NCI-H2196 (cell line): ENCODE results near the gene S1PR3.

Experiments
- DNase-seq: peaks from one replicate; lab custom pipeline; 2025; ENCODE audit not compliant: unreplicated experiment; lab: John Stamatoyannopoulos, UW

The S1PR3 gene

DNA sequence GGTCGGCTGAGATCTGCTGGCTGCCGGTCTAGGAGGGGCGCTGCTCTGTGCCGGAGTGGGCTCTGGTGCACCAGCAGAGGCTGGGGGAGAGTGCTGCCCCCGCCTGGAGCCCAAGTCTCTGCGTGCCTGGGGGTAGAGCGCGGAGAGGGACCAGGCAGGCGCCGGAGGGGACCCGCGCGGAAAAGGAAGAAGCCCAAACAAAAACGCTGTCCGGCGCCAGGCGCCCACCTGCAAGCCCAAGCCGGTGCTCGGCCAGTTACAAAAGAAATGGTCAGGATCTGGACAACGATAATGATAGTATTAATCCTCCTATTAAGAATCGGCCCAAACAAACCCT lies 571 bp upstream of the S1PR3 start:
- DNase-seq = no peak

DNA sequence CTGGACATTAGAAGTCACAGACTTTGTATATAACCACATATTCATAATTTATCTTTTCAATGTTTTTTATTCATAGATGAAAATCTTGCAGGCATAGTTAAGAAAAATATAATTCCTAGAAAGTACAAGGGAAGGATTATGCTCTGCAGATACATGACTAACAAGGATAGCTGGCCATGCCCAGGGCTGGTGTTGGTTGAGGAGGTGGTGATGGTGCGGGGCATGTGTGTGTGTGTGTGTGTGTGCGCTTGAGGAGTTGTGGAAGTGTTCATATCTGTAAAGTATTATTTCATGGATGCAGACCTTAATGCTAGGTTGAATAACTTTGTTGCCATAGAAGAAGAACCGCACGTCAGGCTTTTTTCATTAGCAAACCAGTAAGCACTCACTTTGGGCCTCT lies 1.3 kb downstream of the S1PR3 start:
- no peak for DNase-seq

DNA sequence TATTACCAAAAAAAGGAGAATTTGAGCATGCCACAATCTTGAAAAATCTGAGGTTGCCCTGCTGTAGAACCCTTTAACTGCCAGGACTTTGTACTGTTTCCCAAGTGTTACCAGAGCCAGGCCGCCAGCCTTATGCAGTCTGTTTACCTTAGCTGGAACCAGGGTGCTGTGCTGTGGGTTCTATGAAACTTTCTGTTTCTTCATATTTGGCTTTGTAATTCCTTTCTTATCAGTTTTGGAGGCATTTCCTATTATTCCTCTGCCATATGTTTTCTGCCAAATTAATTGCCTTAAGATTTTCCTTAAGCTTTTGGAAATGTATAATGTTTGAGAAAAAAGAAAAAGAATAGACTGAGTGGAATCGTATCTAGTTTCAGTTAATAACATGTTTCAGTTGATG lies 2.1 kb downstream of the S1PR3 start:
- DNase-seq = no peak

DNA sequence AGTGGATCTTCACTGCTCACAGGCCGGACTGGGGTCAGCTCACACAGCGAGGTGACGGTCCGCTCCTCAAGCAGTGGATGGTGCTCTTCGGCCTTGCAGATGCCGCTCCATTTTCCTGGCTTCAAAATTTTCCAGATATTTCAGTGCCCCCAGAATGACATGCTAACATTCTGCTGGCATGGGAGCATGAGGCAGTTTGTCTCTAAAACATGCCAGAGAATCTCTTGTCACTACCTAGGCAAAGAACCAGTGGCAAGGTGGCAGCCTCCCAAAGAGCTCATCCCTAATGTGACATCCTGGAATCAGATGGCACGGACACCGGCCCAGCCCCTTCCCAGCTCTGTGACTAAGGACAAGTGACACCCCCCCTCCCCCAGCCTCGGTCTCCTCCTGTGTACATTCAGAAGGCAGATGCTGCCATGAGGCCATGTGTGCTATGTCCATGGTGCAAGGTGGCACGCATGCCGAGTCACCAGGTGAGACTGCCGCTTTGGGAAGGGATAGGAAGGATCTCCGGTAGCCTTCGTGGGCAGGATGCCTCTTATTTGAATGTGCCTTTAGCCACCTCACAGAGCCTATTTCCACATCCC lies 2.7 kb downstream of the S1PR3 start:
- no peak for DNase-seq

DNA sequence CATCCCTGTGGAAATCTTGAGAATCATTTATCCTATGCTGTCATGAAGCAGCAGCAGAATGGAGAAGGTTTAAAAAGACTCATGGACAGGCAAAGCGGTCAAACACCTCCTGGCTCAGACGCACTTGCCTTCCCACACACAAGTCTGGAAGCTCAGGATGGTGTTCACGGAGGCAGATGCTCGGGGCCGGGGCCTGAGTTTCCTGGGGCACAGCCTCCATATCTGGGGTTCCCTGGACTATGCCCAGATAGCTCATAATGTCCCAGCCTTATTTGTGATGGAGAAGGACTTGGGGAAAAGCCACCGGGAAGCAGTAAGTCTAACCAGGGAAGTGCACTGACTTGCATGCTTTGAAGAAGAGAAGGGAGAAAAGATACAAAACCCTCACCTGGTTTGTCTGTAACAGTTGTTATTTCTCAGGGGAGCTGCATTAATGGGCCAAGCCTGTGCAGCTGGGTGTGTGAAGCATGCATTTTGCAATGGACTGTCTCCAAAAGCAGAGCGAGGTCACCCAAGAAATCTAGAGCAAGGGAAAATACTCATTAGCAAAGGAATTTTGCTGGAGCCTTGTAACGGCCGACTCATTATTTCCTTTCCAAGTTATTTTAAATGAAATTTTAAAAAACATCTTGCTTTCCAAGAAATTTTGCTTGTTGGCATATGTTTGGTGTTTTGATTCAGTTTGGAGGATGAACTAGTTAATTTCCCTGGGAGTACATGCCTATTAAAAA lies 3.4 kb downstream of the S1PR3 start:
- no peak for DNase-seq

DNA sequence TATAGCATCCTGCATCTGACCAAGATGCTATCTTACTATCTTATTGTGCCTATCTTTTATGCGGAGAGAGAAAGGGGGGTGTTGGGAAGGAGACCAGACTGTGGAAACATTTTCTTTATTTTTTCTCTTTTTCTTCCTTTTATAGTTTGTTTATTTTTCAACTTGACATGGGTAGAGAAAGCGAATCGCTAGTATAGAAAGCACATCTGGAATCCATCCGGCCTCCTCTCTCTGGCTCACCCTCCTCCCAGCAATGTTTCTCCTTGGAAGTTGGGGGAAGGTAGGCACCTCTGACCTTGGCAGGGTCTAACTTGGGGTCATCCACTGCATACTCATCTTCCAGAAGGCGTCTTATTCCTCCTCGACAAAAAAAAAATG lies 3.9 kb downstream of the S1PR3 start:
- no peak for DNase-seq

DNA sequence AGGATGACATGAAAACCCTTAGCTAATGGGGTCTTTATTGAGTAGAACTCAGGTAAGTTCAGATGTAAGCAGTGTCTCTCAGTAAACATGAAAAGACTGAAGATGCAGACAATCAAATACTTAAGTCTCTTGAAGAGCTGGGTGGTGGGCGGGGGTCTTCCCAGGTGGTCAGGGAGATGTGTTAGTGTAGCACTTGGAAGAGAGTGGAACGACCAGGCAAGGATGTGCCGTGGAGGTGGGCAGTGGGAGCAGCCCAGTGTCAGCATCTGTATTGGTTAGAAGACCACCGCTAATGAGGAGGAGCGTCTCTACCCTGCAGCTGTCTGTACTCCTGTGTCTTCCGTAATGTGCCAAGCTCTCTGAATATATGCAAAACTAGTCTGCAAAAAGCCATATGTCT lies 4.4 kb downstream of the S1PR3 start:
- DNase-seq = no peak

DNA sequence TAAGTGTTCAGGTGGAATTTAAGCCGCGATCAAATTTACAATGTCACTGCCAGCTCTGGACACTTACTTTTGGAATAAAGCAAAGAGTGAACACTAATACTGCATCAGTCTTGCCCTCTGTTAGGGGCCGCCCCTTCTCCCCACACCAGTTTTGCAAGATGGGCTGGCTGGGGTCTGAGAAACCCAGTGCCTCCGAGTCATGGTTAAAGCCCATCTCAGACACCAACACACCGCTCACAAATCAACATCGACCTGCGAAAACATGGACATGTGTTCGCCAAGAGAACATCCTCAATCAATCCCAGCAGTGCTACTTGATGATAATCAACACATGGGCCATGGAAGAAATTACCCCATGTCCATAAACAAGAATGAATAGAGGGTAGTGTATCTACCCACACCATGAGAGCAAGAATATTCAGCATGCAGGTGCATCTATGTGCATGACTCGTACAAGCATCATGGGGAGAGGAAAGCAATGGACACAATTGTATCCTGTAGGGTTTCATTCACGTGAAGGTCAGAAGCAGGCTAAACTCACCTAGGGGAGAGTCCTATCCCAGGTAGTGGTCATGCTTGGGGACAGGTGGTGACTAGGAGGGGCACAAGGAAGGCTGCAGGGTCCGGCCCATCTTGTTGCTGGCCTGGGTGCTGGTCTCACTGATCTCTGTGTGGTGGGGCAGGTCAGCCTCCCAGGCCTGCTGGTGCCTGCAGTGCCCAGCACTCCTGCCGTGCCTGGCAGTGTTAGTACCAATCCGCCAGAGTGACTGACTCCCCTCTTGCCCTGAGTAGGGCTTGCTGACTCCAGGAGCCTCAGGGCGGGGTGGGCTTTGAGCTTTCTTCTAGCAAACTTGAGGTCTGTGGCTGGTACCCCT lies 5.0 kb downstream of the S1PR3 start:
- DNase-seq = no peak

DNA sequence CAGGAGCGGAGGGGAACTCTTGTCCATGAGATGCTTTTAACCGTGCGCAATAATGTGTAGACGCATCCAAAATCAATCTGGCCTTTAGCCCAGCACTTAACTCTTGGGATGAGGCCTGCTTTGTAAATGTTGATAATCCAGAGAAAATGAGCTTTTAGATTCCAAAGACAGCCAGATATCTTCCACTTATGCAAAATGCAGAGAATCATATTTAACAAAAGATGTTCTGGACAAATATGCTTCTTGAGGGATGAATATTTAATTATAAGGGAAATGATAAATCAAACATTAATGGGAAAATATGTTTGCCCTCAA lies 5.6 kb downstream of the S1PR3 start:
- DNase-seq = no peak

DNA sequence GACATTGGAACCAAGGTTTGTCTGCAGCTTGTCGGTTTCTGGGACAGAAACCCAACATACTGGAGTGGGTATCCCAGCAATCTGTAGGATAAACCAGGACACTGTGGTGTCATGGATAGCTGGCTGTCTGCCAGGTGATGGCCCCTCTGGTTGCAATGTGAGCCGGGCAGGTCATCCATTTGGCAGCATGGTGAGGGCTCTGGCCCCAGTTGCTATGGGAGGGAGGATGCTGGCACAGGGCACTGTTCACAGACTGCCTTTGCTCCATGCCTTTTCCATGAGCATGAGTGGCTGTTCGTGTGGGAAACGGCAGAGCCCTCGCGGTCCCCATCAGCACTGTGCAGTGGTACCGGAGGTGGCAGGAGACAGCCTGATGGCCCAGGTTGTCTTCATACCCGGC lies 6.4 kb downstream of the S1PR3 start:
- DNase-seq = no peak

DNA sequence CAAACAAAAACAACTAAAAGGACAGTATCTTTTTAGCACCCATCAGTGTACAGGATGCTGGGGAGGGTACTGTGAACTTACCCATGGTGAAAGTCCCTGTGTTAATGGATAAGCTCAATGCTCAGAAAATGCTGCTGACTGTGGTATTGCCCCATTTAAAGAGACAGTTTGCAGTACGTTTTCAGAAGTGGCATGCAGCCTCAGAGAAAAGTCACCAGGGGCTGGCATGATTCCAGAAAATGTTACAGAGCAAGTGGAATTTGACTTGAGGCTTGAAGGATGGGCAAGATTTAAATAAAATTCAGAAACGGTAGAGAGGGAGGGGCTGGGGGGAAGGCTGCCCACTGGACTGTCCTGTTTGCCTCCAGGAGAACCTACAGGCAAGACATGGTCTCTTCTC lies 7.2 kb downstream of the S1PR3 start:
- no peak for DNase-seq

DNA sequence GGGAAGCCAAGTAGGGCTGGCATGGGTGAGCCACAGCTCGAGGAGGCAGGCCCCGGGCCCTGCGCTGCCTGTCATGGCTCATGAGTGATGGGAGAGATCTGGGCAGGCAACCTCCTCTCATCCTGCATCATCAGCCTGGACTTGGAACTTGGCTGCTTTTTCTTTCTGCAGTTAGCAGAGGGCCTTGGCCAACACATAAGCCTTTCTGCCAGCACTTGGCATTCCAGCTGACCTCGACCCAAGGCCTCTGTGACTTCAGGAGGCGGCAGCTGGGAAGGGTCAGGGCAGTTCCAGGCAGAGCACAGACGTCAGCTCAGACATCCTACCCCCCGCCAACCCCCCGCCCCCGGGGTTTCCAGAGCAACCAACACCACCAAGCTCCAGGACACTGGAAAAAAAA lies 7.6 kb downstream of the S1PR3 start:
- DNase-seq = no peak

DNA sequence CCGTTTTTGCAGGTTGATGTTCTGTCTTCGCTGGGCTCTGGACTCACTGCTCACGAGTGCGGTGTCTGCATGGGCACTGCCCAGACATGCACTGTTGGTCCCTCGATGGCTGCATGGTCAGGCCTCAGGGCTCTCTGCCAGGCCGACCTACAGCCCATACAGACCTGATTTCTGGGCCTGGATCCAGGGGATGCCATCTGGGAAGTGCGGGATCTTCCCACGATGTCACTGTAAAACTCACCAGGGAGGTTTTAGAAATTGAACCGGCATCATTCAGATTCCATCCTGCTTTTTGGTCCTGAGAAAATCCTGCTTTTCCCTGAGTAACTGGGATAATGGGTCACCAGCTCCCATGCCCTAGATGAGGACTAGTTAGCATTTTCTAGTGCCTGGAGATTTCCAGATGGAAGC lies 9.1 kb downstream of the S1PR3 start:
- DNase-seq = no peak

DNA sequence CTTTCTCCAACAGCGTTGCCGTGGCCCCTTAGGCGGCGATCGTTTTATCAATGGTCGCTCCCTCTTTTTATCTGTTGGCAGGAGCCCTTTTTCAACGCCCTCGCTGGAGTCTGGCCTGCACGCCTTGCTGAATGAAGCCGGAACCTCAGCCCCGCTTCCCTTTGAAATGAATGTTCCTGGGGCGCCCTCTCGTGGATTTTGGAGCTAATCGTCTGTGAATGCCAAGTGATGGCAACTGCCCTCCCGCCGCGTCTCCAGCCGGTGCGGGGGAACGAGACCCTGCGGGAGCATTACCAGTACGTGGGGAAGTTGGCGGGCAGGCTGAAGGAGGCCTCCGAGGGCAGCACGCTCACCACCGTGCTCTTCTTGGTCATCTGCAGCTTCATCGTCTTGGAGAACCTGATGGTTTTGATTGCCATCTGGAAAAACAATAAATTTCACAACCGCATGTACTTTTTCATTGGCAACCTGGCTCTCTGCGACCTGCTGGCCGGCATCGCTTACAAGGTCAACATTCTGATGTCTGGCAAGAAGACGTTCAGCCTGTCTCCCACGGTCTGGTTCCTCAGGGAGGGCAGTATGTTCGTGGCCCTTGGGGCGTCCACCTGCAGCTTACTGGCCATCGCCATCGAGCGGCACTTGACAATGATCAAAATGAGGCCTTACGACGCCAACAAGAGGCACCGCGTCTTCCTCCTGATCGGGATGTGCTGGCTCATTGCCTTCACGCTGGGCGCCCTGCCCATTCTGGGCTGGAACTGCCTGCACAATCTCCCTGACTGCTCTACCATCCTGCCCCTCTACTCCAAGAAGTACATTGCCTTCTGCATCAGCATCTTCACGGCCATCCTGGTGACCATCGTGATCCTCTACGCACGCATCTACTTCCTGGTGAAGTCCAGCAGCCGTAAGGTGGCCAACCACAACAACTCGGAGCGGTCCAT lies 10.0 kb downstream of the S1PR3 start:
- peak; percentile 78 for DNase-seq

DNA sequence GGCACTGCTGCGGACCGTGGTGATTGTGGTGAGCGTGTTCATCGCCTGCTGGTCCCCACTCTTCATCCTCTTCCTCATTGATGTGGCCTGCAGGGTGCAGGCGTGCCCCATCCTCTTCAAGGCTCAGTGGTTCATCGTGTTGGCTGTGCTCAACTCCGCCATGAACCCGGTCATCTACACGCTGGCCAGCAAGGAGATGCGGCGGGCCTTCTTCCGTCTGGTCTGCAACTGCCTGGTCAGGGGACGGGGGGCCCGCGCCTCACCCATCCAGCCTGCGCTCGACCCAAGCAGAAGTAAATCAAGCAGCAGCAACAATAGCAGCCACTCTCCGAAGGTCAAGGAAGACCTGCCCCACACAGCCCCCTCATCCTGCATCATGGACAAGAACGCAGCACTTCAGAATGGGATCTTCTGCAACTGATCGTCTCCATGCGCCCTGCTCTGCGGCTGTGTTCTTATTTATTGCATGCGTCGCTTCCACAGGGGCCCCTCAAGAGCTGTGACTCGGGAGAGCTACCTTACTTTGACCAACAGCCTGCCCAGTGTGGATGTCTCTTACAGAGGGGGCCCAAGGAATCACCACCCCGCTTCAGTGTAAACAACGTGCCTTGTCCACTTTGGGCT lies 10.8 kb downstream of the S1PR3 start:
- no peak for DNase-seq

DNA sequence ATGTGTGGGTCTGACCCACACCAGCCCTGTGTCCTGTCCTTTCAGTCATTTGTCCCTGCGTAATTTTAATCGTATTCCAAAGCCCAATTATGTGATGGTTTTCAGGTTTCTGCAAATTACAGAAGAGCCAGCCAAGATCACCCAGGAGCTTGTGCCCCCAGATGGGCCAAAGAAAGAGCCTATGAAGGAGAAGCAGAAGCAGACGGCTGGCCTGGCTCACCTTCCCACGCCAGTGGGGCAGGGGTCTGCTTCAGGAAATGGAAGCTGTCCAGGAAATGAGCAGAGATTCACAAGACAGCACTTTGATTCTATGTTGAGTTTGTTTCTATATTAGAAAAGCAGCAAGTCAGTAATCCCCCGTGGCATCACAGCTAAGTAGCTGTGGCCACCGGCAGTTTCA lies 11.7 kb downstream of the S1PR3 start:
- no peak for DNase-seq

DNA sequence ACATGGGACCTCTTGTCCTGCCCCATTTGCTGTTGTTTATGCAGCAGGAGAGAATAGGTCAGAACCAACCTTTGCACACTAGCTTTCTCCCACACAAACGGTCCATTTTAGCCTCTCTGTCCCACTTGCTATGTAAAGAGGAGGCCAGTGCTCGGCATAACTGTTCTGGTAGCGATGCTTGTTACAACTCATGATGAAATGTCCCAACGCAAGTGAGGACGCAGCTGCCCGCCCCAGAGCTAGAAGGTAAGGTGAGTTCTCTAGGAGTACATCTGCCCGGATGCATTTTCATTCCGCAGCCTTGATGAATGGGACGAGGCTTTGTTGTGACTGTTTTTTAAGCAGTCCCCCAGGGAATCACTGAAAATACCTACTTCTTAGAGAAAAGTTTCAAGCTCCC lies 14.1 kb downstream of the S1PR3 start:
- DNase-seq = no peak

DNA sequence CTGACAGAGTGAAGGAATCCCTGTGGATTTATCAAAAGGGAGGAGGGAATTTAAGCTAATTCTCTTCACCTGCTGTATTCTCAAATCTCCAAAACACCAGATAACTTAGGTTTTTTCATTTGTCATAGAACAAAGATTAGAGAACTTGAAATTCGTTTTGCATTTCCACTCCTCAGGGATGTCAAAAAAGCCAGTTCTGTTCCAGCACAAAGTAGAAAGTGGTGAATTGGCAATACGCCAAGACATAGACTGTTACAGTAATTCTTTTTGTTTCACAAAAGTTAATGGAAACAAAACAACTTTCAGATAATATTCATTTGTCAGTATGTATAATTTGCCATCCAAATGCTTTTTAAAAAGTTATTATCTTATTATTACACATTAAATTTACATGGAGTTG lies 15.0 kb downstream of the S1PR3 start:
- DNase-seq = no peak

DNA sequence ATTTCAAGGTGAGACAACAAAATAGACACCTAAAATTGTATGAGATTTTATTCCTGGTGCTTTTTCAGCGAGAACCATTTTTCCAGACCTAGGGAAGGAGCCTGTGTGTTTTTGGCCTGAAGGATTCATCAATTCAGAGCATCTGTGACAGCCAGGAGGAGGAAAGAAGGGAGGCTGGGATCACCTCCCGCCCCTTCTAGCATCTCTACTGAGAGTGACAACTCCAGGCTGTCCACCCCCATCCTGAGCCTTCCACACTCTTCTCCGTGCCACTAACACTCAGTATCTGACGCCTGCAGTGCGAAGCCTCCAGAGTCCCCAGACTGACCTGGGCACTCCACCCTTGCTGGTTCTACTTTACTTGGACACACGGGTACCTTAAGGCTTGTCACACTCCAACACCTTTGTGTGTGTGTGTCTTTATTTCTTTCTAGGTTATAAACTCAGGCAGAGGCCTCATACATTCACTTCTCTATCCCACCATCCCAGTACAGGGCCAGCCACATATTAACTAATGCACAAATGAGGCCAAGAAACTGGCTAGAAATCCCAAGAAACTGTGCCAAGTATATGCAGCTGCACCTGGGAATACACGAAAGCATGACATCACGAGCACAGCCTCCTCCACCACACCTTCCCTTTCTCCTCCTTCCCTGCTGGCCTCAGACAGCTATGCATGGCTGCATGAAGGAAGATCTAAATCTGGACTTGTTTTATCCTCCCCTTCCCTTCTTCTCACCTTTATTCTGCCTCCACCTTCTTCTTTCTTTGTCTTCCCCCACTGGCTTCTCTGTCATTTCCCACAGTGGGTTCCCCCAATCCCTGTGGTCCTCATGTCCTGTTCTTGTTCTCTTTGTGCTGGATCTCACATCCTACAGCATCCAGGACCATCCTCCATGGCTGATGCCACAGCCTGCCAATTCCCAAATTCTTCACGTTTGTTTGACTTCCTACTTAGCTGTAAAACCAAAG lies 16.0 kb downstream of the S1PR3 start:
- no peak for DNase-seq
